K562 (cell line): Measurements from ENCODE around the gene XPA. TPM values are rescaled to one million over a fixed set of nuclear protein-coding genes. Genes with fewer than 3 reads are reported as not detected.

Source experiments
- ELF1 ChIP-seq: fragments of 200-800 bp; sonication (Bioruptor generic); IDR thresholded peaks from 2 replicates; pipeline ENCODE4 v1.6.1; 2016; ENCODE audit warnings: missing genetic modification characterization, missing compliant biosample characterization
- ELF4 ChIP-seq: fragments of 450-650 bp; formaldehyde crosslinking; IDR thresholded peaks from 2 replicates; pipeline ENCODE4 v1.4.0; 2022; ENCODE audit warnings: missing genetic modification characterization
- HDAC2 ChIP-seq: fragments of 450-650 bp; IDR thresholded peaks from 2 replicates; pipeline ENCODE4 v1.6.1; 2016; ENCODE audit warnings: mild to moderate bottlenecking
- NFIC ChIP-seq: fragments of 450-650 bp; IDR thresholded peaks from 2 replicates; pipeline ENCODE4 v1.6.1; 2017; ENCODE audit warnings: mild to moderate bottlenecking, inconsistent platforms
- NONO ChIP-seq, 2 experiments: fragments of 200-400 bp in 1 of 2; fragments of 450-650 bp in 1 of 2; formaldehyde crosslinking in 1 of 2; IDR thresholded peaks; 2 replicates each; pipeline ENCODE4 v1.6.1; 2017; ENCODE audit warnings: low read depth in 2 of 2, mild to moderate bottlenecking in 2 of 2, moderate library complexity in 2 of 2, low read length in 1 of 2
- NR0B1 ChIP-seq: fragments of 450-650 bp; IDR thresholded peaks from one replicate; pipeline ENCODE4 v1.6.1; 2018; ENCODE audit warnings: mild to moderate bottlenecking, moderate library complexity; ENCODE audit not compliant: partially characterized antibody
- POU5F1 ChIP-seq: fragments of 150-350 bp; IDR thresholded peaks from 2 replicates; pipeline ENCODE4 v1.6.1; 2014; ENCODE audit warnings: borderline replicate concordance, low read length, low read depth, mild to moderate bottlenecking; ENCODE audit not compliant: partially characterized antibody
- PRDM10 ChIP-seq: fragments of 450-650 bp; IDR thresholded peaks from 2 replicates; pipeline ENCODE4 v1.6.1; 2018; ENCODE audit not compliant: partially characterized antibody
- SMARCA4 ChIP-seq: fragments of 450-650 bp; IDR thresholded peaks from 2 replicates; pipeline ENCODE4 v1.6.1; 2016
- SOX6 ChIP-seq: fragments of 450-650 bp; IDR thresholded peaks from 2 replicates; pipeline ENCODE4 v1.6.1; 2014; ENCODE audit warnings: mild to moderate bottlenecking
- THRB ChIP-seq: fragments of 450-650 bp; formaldehyde crosslinking; conservative IDR thresholded peaks from 2 replicates; pipeline ENCODE4 v1.4.0; 2022; ENCODE audit warnings: mild to moderate bottlenecking, missing genetic modification characterization
- TRIM28 ChIP-seq: fragments of 450-650 bp; IDR thresholded peaks from 2 replicates; pipeline ENCODE4 v1.6.1; 2017
- XRCC3 ChIP-seq: fragments of 450-650 bp; IDR thresholded peaks from 2 replicates; pipeline ENCODE4 v1.6.1; 2017; ENCODE audit warnings: mild to moderate bottlenecking, moderate library complexity
- ZNF41 ChIP-seq: fragments of 250-450 bp; sonication (Bioruptor Pico); conservative IDR thresholded peaks from 2 replicates; pipeline ENCODE4 v1.4.0; 2020; ENCODE audit warnings: mild to moderate bottlenecking
- ZNF764 ChIP-seq: fragments of 250-450 bp; sonication (Bioruptor Pico); IDR thresholded peaks from 2 replicates; pipeline ENCODE4 v1.4.0; 2020; ENCODE audit warnings: low read depth, mild to moderate bottlenecking, moderate library complexity
- polyA plus RNA-seq, 8 experiments: library from polyadenylated mRNA; depleted of rRNA in 4 of 8; stranded (reverse) in 5 of 8; unstranded in 3 of 8; fragments of >200 nt; fragmentation: Nextera tagmentation in 2 of 8; fragmentation: Illumina TruSeq in 1 of 8; extraction: Ambion mirVana in 2 of 8; extraction: Trizol in 1 of 8; gene quantifications; 2 replicates each; pipeline versions ENCODE4 v1.2.1 to v1.2.3, GENCODE V29; 2011 to 2014; ENCODE audit warnings: inconsistent platforms in 1 of 8, missing spikeins in 1 of 8
- total RNA-seq, 7 experiments: library from RNA; depleted of rRNA in 6 of 7; stranded (reverse); fragments of >200 nt in 6 of 7; fragmentation: Illumina TruSeq in 2 of 7; extraction: Trizol in 2 of 7; gene quantifications; 2 replicates each; pipeline versions ENCODE4 v1.2.1 to v1.2.3, GENCODE V29; 2011 to 2021; ENCODE audit warnings: low replicate concordance in 1 of 7
- TF ChIP-seq, protein P1 (sequence below): fragments of 450-650 bp; formaldehyde crosslinking; IDR thresholded peaks from 2 replicates; pipeline ENCODE4 v1.4.0; 2022; ENCODE audit warnings: missing genetic modification characterization
- TF ChIP-seq, protein P2 (sequence below): sonication (generic); formaldehyde crosslinking; IDR thresholded peaks from 2 replicates; pipeline ENCODE4 v1.8.0; 2022; ENCODE audit warnings: missing genetic modification reagents, mild to moderate bottlenecking, borderline replicate concordance

The XPA gene
- total and polyA plus RNA-seq, 9 of the 15 experiments (the other 6 are each of a cell fraction or from before 2014, with no cell fraction given): 5.1 to 18.2 (median 14.1) TPM

GRCh38 chr9:97632985-97633858 lies 63.9 kb downstream of the XPA start, which contains the start of the genes NCBP1 and TSTD2 (continued):
- TF ChIP-seq THRB (CRISPR knock-in tag) (peak; percentile 60; the same call in 1 of the 2 replicates), PRDM10 (peak; percentile 82), ZNF41 (CRISPR knock-in tag) (no peak), ZNF764 (CRISPR knock-in tag) (no peak), XRCC3 (no peak), HDAC2 (peak; percentile 65; the same call in 1 of the 2 replicates), NONO (IDR thresholded peaks at IDR 0.05; ENCODE audit: low read depth in 2 of 2, low read length in 1 of 2) (peak in 1 of 2 experiments; percentile 79; a peak in 1 of 4 replicates), SMARCA4 (peak; percentile 11; the same call in 1 of the 2 replicates), ELF1 (tag) (peak; percentile 96), NR0B1 (no peak), SOX6 (peak; percentile 41; the same call in 1 of the 2 replicates), NFIC (no peak; the same call in 1 of the 2 replicates), TRIM28 (no peak), ELF4 (CRISPR knock-in tag) (peak; percentile 21; the same call in 1 of the 2 replicates), POU5F1 (no peak)
- TF ChIP-seq, protein P1, sequence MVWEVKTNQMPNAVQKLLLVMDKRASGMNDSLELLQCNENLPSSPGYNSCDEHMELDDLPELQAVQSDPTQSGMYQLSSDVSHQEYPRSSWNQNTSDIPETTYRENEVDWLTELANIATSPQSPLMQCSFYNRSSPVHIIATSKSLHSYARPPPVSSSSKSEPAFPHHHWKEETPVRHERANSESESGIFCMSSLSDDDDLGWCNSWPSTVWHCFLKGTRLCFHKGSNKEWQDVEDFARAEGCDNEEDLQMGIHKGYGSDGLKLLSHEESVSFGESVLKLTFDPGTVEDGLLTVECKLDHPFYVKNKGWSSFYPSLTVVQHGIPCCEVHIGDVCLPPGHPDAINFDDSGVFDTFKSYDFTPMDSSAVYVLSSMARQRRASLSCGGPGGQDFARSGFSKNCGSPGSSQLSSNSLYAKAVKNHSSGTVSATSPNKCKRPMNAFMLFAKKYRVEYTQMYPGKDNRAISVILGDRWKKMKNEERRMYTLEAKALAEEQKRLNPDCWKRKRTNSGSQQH (CRISPR knock-in tag): no peak
- TF ChIP-seq, protein P2, sequence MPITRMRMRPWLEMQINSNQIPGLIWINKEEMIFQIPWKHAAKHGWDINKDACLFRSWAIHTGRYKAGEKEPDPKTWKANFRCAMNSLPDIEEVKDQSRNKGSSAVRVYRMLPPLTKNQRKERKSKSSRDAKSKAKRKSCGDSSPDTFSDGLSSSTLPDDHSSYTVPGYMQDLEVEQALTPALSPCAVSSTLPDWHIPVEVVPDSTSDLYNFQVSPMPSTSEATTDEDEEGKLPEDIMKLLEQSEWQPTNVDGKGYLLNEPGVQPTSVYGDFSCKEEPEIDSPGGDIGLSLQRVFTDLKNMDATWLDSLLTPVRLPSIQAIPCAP (CRISPR knock-in tag): peak; percentile 84; the same call in 1 of the 2 replicates
